Measurements from ENCODE around the gene CP. TPM values are rescaled to one million over a fixed set of nuclear protein-coding genes. Genes with fewer than 3 reads are reported as not detected.

CP gene
- total and polyA plus RNA-seq, 3 experiments from 2014 or later = not detected

- ChIA-PET POLR2A (no interaction called here), CTCF (no interaction called here)
- Histone ChIP-seq H3K36me3 (ENCODE audit: insufficient read depth, low read length) (peaks cover 20% of the 10 kb centered on the region), H3K4me3 (ENCODE audit: low read length) (no peak overlapping the region), H3K9me3 (ENCODE audit: low read length) (no peaks in the 10 kb centered on the region), H3K27me3 (ENCODE audit: insufficient read depth, low read length, poor library complexity, severe bottlenecking) (no peaks in the 10 kb centered on the region), H3K4me1 (ENCODE audit: insufficient read depth, low read length) (peaks cover 22% of the 10 kb centered on the region), H3K27ac (ENCODE audit: low read depth, low read length) (no peak overlapping the region)
- Mint-ChIP-seq H3K36me3 (peaks cover 0 to 61% (median 25%) of the 10 kb centered on the region in 3 donors), H3K9me3 (no peaks in the 10 kb centered on the region), H3K4me1 (peaks cover 21 to 33% (median 23%) of the 10 kb centered on the region in 3 donors), H3K27me3 (no peaks in the 10 kb centered on the region), H3K4me3 (no peak overlapping the region), H3K27ac (peak overlapping the region in 1 of 8 donors; percentile 89)
- DNase-seq = no peak
These were observed 71.2 kb downstream of the CP start for GRCh38 chr3:149150436-149150835.

GRCh38 chr3:149145974-149146373 is 75.7 kb downstream of the CP start:
- Mint-ChIP-seq H3K36me3 (peaks cover 7 to 52% (median 13%) of the 10 kb centered on the region in 3 donors), H3K27me3 (no peaks in the 10 kb centered on the region), H3K4me1 (peaks cover 14 to 24% (median 14%) of the 10 kb centered on the region in 3 donors), H3K27ac (no peak overlapping the region), H3K4me3 (no peak overlapping the region), H3K9me3 (no peaks in the 10 kb centered on the region)
- Histone ChIP-seq H3K27me3 (ENCODE audit: insufficient read depth, low read length, poor library complexity, severe bottlenecking) (no peaks in the 10 kb centered on the region), H3K36me3 (ENCODE audit: insufficient read depth, low read length) (peaks cover 11% of the 10 kb centered on the region), H3K9me3 (ENCODE audit: low read length) (no peaks in the 10 kb centered on the region), H3K4me1 (ENCODE audit: insufficient read depth, low read length) (peaks cover 17% of the 10 kb centered on the region), H3K27ac (ENCODE audit: low read depth, low read length) (no peak overlapping the region), H3K4me3 (ENCODE audit: low read length) (no peak overlapping the region)
- DNase-seq = peak in 1 of 5 donors; percentile 15
- CTCF ChIA-PET = interaction anchor here (1.8 kb wide), 1 partner anchor 25 kb away, joined by 7 read pairs; no protein-coding TSS in a partner anchor
- POLR2A ChIA-PET = interaction anchor here (1.7 kb wide), 1 partner anchor 16 kb away, joined by 7 read pairs; no protein-coding TSS in a partner anchor

GRCh38 chr3:149145356-149145755 is 76.3 kb downstream of the CP start:
- H3K36me3 Mint-ChIP-seq = peaks cover 7 to 54% (median 17%) of the 10 kb centered on the region in 3 donors
- CTCF ChIA-PET = interaction anchor here (1.8 kb wide), 1 partner anchor 25 kb away, joined by 7 read pairs; no protein-coding TSS in a partner anchor
- H3K9me3 Mint-ChIP-seq = no peaks in the 10 kb centered on the region
- POLR2A ChIA-PET = interaction anchor here (1.7 kb wide), 1 partner anchor 15 kb away, joined by 7 read pairs; no protein-coding TSS in a partner anchor
- H3K4me3 Mint-ChIP-seq = peak overlapping the region in 2 of 7 donors; percentile 10 to 20
- peaks cover 8% of the 10 kb centered on the region for H3K36me3 ChIP-seq (ENCODE audit: insufficient read depth, low read length)
- no peak overlapping the region for H3K27ac ChIP-seq (ENCODE audit: low read depth, low read length)
- H3K27ac Mint-ChIP-seq = peak overlapping the region in 4 of 8 donors; percentile 0 to 62 (median 24)
- peaks cover 12 to 23% (median 18%) of the 10 kb centered on the region in 3 donors for H3K4me1 Mint-ChIP-seq
- no peaks in the 10 kb centered on the region for H3K27me3 Mint-ChIP-seq
- H3K4me3 ChIP-seq (ENCODE audit: low read length) = no peak overlapping the region
- no peaks in the 10 kb centered on the region for H3K9me3 ChIP-seq (ENCODE audit: low read length)
- H3K4me1 ChIP-seq (ENCODE audit: insufficient read depth, low read length) = peaks cover 17% of the 10 kb centered on the region
- H3K27me3 ChIP-seq (ENCODE audit: insufficient read depth, low read length, poor library complexity, severe bottlenecking) = no peaks in the 10 kb centered on the region
- no peak for DNase-seq

GRCh38 chr3:149142682-149143081 is 78.9 kb downstream of the CP start:
- POLR2A ChIA-PET = no interaction called here
- Mint-ChIP-seq H3K4me3 (no peak overlapping the region), H3K27ac (peak overlapping the region in 2 of 8 donors; percentile 16 to 24), H3K27me3 (no peaks in the 10 kb centered on the region), H3K9me3 (no peaks in the 10 kb centered on the region), H3K36me3 (peaks cover 7 to 45% (median 13%) of the 10 kb centered on the region in 3 donors), H3K4me1 (peaks cover 22 to 41% (median 33%) of the 10 kb centered on the region in 3 donors)
- peaks cover 17% of the 10 kb centered on the region for H3K4me1 ChIP-seq (ENCODE audit: insufficient read depth, low read length)
- H3K9me3 ChIP-seq (ENCODE audit: low read length) = no peaks in the 10 kb centered on the region
- no peak for DNase-seq
- no peaks in the 10 kb centered on the region for H3K27me3 ChIP-seq (ENCODE audit: insufficient read depth, low read length, poor library complexity, severe bottlenecking)
- H3K36me3 ChIP-seq (ENCODE audit: insufficient read depth, low read length) = peaks cover 4% of the 10 kb centered on the region
- CTCF ChIA-PET = interaction anchor here (1.1 kb wide), 1 partner anchor 138 kb away, joined by 3 read pairs; no protein-coding TSS in a partner anchor
- no peak overlapping the region for H3K4me3 ChIP-seq (ENCODE audit: low read length)
- H3K27ac ChIP-seq (ENCODE audit: low read depth, low read length) = no peak overlapping the region

- Histone ChIP-seq H3K27me3 (ENCODE audit: insufficient read depth, low read length, poor library complexity, severe bottlenecking) (no peaks in the 10 kb centered on the region), H3K9me3 (ENCODE audit: low read length) (no peaks in the 10 kb centered on the region), H3K36me3 (ENCODE audit: insufficient read depth, low read length) (no peaks in the 10 kb centered on the region), H3K4me3 (ENCODE audit: low read length) (no peak overlapping the region), H3K27ac (ENCODE audit: low read depth, low read length) (no peak overlapping the region), H3K4me1 (ENCODE audit: insufficient read depth, low read length) (peaks cover 27% of the 10 kb centered on the region)
- H3K9me3 Mint-ChIP-seq = no peaks in the 10 kb centered on the region
- H3K27me3 Mint-ChIP-seq = no peaks in the 10 kb centered on the region
- peaks cover 0 to 24% (median 5%) of the 10 kb centered on the region in 3 donors for H3K36me3 Mint-ChIP-seq
- H3K27ac Mint-ChIP-seq = peak overlapping the region in 1 of 8 donors; percentile 72
- peak overlapping the region in 1 of 7 donors; percentile 6 for H3K4me3 Mint-ChIP-seq
- ChIA-PET POLR2A (no interaction called here), CTCF (no interaction called here)
- H3K4me1 Mint-ChIP-seq = peaks cover 54 to 90% (median 82%) of the 10 kb centered on the region in 3 donors
- DNase-seq = no peak
These were observed 87.1 kb downstream of the CP start for GRCh38 chr3:149134575-149134974.

- Histone ChIP-seq H3K27ac (ENCODE audit: low read depth, low read length) (no peak overlapping the region), H3K4me1 (ENCODE audit: insufficient read depth, low read length) (peaks cover 37% of the 10 kb centered on the region), H3K27me3 (ENCODE audit: insufficient read depth, low read length, poor library complexity, severe bottlenecking) (no peaks in the 10 kb centered on the region), H3K4me3 (ENCODE audit: low read length) (no peak overlapping the region), H3K36me3 (ENCODE audit: insufficient read depth, low read length) (no peaks in the 10 kb centered on the region), H3K9me3 (ENCODE audit: low read length) (no peaks in the 10 kb centered on the region)
- no peaks in the 10 kb centered on the region for H3K27me3 Mint-ChIP-seq
- POLR2A ChIA-PET = interaction anchor here (1.0 kb wide), 1 partner anchor 145 kb away, joined by 3 read pairs; no protein-coding TSS in a partner anchor
- peak overlapping the region; percentile 86 to 99 (median 96) for H3K4me3 Mint-ChIP-seq
- no peak for DNase-seq
- peak overlapping the region; percentile 64 to 97 (median 90) for H3K27ac Mint-ChIP-seq
- H3K36me3 Mint-ChIP-seq = peaks cover 0 to 26% (median 2%) of the 10 kb centered on the region in 3 donors
- H3K9me3 Mint-ChIP-seq = no peaks in the 10 kb centered on the region
- peaks cover 51 to 74% (median 72%) of the 10 kb centered on the region in 3 donors for H3K4me1 Mint-ChIP-seq
- CTCF ChIA-PET = interaction anchor here (0.9 to 1.6 kb wide), 2 partner anchors 11 to 33 kb away, joined by 3 to 8 read pairs; no protein-coding TSS in a partner anchor
These were observed 90.0 kb downstream of the CP start for GRCh38 chr3:149131589-149131988.

- H3K27ac Mint-ChIP-seq = peak within 1 kb of the TSS; percentile 87 to 97 (median 93)
- H3K36me3 Mint-ChIP-seq = peaks cover 0 to 22% (median 2%) of the 10 kb centered on the region in 3 donors
- H3K27me3 Mint-ChIP-seq = peaks cover 0 to 7% of the 10 kb centered on the region in 2 donors
- Histone ChIP-seq H3K4me1 (ENCODE audit: insufficient read depth, low read length) (peaks cover 37% of the 10 kb centered on the region), H3K36me3 (ENCODE audit: insufficient read depth, low read length) (no peaks in the 10 kb centered on the region), H3K4me3 (ENCODE audit: low read length) (peak within 1 kb of the TSS; percentile 85), H3K9me3 (ENCODE audit: low read length) (no peaks in the 10 kb centered on the region), H3K27ac (ENCODE audit: low read depth, low read length) (peak within 1 kb of the TSS; percentile 86), H3K27me3 (ENCODE audit: insufficient read depth, low read length, poor library complexity, severe bottlenecking) (no peaks in the 10 kb centered on the region)
- ChIA-PET POLR2A (interaction anchor here (0.5 to 1.7 kb wide), 7 partner anchors 9 to 148 kb away, joined by 3 to 11 read pairs (median 5); partner anchors contain the start of genes GYG1 and HLTF), CTCF (interaction anchor here (0.9 to 3.4 kb wide), 14 partner anchors 10 to 186 kb away, joined by 3 to 27 read pairs (median 4); partner anchors contain the start of gene GYG1)
- H3K9me3 Mint-ChIP-seq = no peaks in the 10 kb centered on the region
- peak; percentile 79 to 88 (median 81) for DNase-seq
- H3K4me3 Mint-ChIP-seq = peak within 1 kb of the TSS; percentile 92 to 99 (median 96)
- H3K4me1 Mint-ChIP-seq = peaks cover 46 to 54% (median 53%) of the 10 kb centered on the region in 3 donors
These were observed 92.1 kb downstream of the CP start, which contains the start of gene HPS3 for GRCh38 chr3:149129326-149130205. HPS3 (plus strand) TSS chr3:149129638; CDS start chr3:149129724, 86 bp downstream.

All from CD8-positive, alpha-beta memory T cell (primary cell).